Calu3 (cell line): ENCODE measurements around the gene ARHGAP25. TPM values are rescaled to one million over a fixed set of nuclear protein-coding genes. Genes with fewer than 3 reads are reported as not detected.

ENCODE experiments used
- BruUV-seq: library from RNA; stranded (reverse); fragments of 400-500 nt; replicated peaks from 2 replicates; lab custom pipeline; 2021; lab: Mats Ljungman, UMichigan
- CTCF ChIA-PET: fragments of 300-600 bp; sonication (Branson Sonifier 250); formaldehyde crosslinking; loops from one replicate; lab custom pipeline; 2022; ENCODE audit warnings: antibody characterized with exemption; lab: Charles Lee
- DNase-seq: peaks from one replicate; pipeline ENCODE4 v3.0.0; 2022
- H3K27ac Mint-ChIP-seq: one replicate; pipeline ENCODE4 v1.8.0; 2022; ENCODE audit warnings: mixed read lengths; ENCODE audit not compliant: unreplicated experiment
- H3K27me3 Mint-ChIP-seq: one replicate; pipeline ENCODE4 v1.8.0; 2022; ENCODE audit warnings: mixed read lengths; ENCODE audit not compliant: unreplicated experiment
- H3K36me3 Mint-ChIP-seq: one replicate; pipeline ENCODE4 v1.8.0; 2022; ENCODE audit warnings: mild to moderate bottlenecking, moderate library complexity, mixed read lengths; ENCODE audit not compliant: insufficient read depth, unreplicated experiment
- H3K4me1 Mint-ChIP-seq: one replicate; pipeline ENCODE4 v1.8.0; 2022; ENCODE audit warnings: mild to moderate bottlenecking, low read depth, mixed read lengths; ENCODE audit not compliant: unreplicated experiment
- H3K4me3 Mint-ChIP-seq: one replicate; pipeline ENCODE4 v1.8.0; 2022; ENCODE audit warnings: mild to moderate bottlenecking, low read depth, moderate library complexity, mixed read lengths; ENCODE audit not compliant: unreplicated experiment
- H3K9me3 Mint-ChIP-seq: one replicate; pipeline ENCODE4 v1.8.0; 2022; ENCODE audit warnings: low read depth, mixed read lengths; ENCODE audit not compliant: unreplicated experiment
- intact Hi-C: fragments of 100-400 bp; cut with micrococcal nuclease; formaldehyde crosslinking; loops from one replicate; pipeline ENCODE4 v1.10.0; 2022; ENCODE audit not compliant: unreplicated experiment
- total RNA-seq: library from RNA; stranded (reverse); gene quantifications from 2 replicates; pipeline ENCODE4 v1.2.3, GENCODE V29; 2022
- TF ChIP-seq, protein P1 (sequence below): fragments of 200-600 bp; IDR thresholded peaks from one replicate; pipeline ENCODE4 v1.8.0; 2022; ENCODE audit warnings: antibody characterized with exemption; ENCODE audit not compliant: unreplicated experiment

The ARHGAP25 gene
- total RNA-seq, 1 experiment from 2014 or later, result not detected

DNA sequence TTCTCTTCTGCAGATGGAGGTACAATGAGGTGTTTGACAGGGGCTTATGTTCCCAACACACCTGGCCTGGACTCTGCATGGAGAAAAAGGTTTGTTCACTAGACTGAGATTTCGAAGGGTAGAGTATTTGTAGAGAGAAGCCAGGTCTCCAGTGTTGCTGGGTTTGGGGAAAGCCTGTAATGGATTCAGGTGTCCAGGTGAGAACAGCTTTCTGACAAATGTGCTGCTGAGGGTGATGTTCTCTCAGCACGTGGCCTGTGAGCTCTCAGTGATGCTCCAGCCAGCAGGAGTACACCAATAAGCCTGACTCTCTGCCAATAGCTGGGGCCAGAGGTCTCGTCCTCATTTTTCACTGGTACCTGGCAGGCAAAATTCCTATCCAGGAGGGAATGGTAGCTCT is 43.8 kb upstream of the ARHGAP25 start:
- CTCF ChIA-PET, result no interaction called here
- Mint-ChIP-seq H3K4me3 (no peak overlapping the region), H3K4me1 (no peaks in the 10 kb centered on the region), H3K36me3 (no peaks in the 10 kb centered on the region), H3K27ac (no peak overlapping the region), H3K27me3 (peaks cover 28% of the 10 kb centered on the region), H3K9me3 (no peaks in the 10 kb centered on the region)
- intact Hi-C loops, result no loop called here
- BruUV-seq, result no TSS peak
- DNase-seq, result no peak
- TF ChIP-seq, protein P1, sequence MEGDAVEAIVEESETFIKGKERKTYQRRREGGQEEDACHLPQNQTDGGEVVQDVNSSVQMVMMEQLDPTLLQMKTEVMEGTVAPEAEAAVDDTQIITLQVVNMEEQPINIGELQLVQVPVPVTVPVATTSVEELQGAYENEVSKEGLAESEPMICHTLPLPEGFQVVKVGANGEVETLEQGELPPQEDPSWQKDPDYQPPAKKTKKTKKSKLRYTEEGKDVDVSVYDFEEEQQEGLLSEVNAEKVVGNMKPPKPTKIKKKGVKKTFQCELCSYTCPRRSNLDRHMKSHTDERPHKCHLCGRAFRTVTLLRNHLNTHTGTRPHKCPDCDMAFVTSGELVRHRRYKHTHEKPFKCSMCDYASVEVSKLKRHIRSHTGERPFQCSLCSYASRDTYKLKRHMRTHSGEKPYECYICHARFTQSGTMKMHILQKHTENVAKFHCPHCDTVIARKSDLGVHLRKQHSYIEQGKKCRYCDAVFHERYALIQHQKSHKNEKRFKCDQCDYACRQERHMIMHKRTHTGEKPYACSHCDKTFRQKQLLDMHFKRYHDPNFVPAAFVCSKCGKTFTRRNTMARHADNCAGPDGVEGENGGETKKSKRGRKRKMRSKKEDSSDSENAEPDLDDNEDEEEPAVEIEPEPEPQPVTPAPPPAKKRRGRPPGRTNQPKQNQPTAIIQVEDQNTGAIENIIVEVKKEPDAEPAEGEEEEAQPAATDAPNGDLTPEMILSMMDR, result no peak

DNA sequence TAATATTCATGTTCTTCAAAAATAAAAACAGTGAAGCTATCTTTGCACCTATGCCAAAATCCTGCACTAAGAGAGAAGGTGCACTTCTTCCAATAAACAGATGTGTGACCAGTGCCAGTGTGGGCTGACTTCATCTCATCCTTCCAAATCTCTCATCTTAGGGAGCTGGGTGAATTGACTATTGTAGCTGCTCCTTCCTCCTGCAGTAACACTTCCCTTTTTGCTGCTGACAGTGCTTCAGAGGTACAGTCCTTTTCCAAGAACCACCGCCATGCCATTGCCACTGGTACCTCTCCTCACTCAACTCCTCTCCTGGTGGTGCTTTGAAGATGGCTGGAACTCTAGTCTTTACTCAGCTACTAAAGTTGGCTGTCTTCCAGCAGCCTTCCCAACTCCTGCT is 42.1 kb upstream of the ARHGAP25 start:
- BruUV-seq, result no TSS peak
- Mint-ChIP-seq H3K36me3 (no peaks in the 10 kb centered on the region), H3K9me3 (no peaks in the 10 kb centered on the region), H3K4me3 (no peak overlapping the region), H3K27me3 (peaks cover 28% of the 10 kb centered on the region), H3K4me1 (no peaks in the 10 kb centered on the region), H3K27ac (no peak overlapping the region)
- DNase-seq, result no peak
- TF ChIP-seq, protein P1, result no peak
- CTCF ChIA-PET, result interaction anchor here (0.6 kb wide), 1 partner anchor 17 kb away, joined by 3 read pairs; no protein-coding TSS in a partner anchor
- intact Hi-C loops, result no loop called here

DNA sequence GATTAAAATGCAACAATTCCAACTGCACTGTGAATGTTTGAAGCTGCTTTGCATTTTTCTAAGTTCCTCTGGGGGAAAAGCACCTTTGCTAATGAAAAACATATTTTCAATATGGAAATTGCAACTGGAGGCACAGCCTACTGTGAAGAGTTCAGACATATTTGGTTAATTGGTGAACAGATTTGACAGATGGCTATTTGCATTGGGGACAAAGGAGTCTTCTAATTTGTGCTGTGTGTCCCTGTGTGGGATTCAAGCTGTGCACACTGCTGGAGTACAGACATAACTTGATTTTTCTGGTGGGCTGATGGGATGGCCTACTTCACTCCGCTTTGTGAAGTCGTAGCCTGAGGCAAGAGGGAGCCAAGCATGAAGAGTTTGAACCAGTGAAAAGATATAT is 40.7 kb upstream of the ARHGAP25 start:
- Mint-ChIP-seq H3K27me3 (peaks cover 36% of the 10 kb centered on the region), H3K9me3 (no peaks in the 10 kb centered on the region), H3K4me3 (no peak overlapping the region), H3K36me3 (no peaks in the 10 kb centered on the region), H3K4me1 (no peaks in the 10 kb centered on the region), H3K27ac (no peak overlapping the region)
- BruUV-seq, result no TSS peak
- intact Hi-C loops, result no loop called here
- TF ChIP-seq, protein P1, result no peak
- CTCF ChIA-PET, result no interaction called here
- DNase-seq, result no peak

DNA sequence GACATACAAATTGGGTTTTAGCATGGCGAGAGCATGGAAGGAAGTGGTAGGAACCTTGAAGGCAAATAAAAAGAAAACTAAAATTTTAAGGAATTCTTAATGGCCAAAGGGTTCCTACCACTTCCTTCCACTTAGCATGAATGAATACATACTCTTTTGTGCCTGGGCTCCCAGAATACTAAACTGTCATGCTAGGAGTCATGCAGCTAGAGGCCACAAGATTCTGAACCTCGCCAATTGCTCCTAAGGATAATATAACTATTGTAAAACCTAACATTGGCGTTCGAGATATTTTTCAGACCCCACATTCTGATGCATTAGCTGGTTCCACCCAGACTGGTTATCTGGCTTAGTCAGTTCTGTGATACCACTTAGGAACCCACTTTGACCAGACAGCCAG is 38.6 kb upstream of the ARHGAP25 start:
- BruUV-seq, result no TSS peak

More for the DNA sequence above, 38.6 kb upstream of the ARHGAP25 start:
- TF ChIP-seq, protein P1, result no peak
- peaks cover 41% of the 10 kb centered on the region for H3K27me3 Mint-ChIP-seq
- no peaks in the 10 kb centered on the region for H3K4me1 Mint-ChIP-seq
- intact Hi-C loops, result no loop called here
- no peak for DNase-seq
- CTCF ChIA-PET, result no interaction called here
- no peak overlapping the region for H3K4me3 Mint-ChIP-seq
- no peak overlapping the region for H3K27ac Mint-ChIP-seq
- H3K9me3 Mint-ChIP-seq, result no peaks in the 10 kb centered on the region
- no peaks in the 10 kb centered on the region for H3K36me3 Mint-ChIP-seq
